Right atrium auricular region (tissue), 2 donors: Measurements from ENCODE around the gene CYP4F3. TPM values are rescaled to one million over a fixed set of nuclear protein-coding genes. Genes with fewer than 3 reads are reported as not detected.
"Not testable (repeated sequence)": the region's sequence is repeated elsewhere in the genome, so short reads cannot be mapped to it uniquely, and the experiment has no call there.

Source experiments
- DNase-seq: peaks from one replicate; pipeline ENCODE4 v3.0.0-alpha.2; 2019; ENCODE audit warnings: low spot score
- H3K27ac ChIP-seq, 2 donors: fragments of 200-600 bp; sonication (generic); 1 replicate in 1 of 2; 2 replicates in 1 of 2; pipeline ENCODE4 v1.5.1; 2016 to 2019
- H3K27me3 ChIP-seq, 2 donors: fragments of 200-600 bp; sonication (generic); one replicate each; pipeline versions ENCODE4 v1.5.1 to v1.6.0; 2017 to 2019
- H3K36me3 ChIP-seq: fragments of 200-600 bp; sonication (generic); one replicate; pipeline ENCODE4 v1.5.1; 2016
- H3K4me1 ChIP-seq, 2 donors: fragments of 200-600 bp; sonication (generic); one replicate each; pipeline versions ENCODE4 v1.5.1 to v1.6.0; 2017 to 2019
- H3K4me3 ChIP-seq, 2 donors: fragments of 200-600 bp; sonication (generic); 1 replicate in 1 of 2; 2 replicates in 1 of 2; pipeline ENCODE4 v1.5.1; 2017 to 2019; ENCODE audit warnings: mild to moderate bottlenecking in 1 of 2, moderate library complexity in 1 of 2
- H3K9me3 ChIP-seq, 2 donors: fragments of 200-600 bp; sonication (generic); one replicate each; pipeline ENCODE4 v1.5.1; 2019
- total RNA-seq, 2 donors: library from RNA; depleted of rRNA; stranded (reverse); fragments of >200 nt; gene quantifications; one replicate each; pipeline ENCODE4 v1.1.0, GENCODE V29; 2016
- TF ChIP-seq, protein P1 (sequence below), 2 donors: fragments of 200-600 bp; sonication (generic); IDR thresholded peaks; one replicate each; pipeline ENCODE4 v1.5.1; 2019; ENCODE audit warnings: antibody characterized with exemption in 2 of 2

Gene CYP4F3
- total RNA-seq, 2 donors from 2014 or later = 0.15 TPM; not detected in 1

DNA sequence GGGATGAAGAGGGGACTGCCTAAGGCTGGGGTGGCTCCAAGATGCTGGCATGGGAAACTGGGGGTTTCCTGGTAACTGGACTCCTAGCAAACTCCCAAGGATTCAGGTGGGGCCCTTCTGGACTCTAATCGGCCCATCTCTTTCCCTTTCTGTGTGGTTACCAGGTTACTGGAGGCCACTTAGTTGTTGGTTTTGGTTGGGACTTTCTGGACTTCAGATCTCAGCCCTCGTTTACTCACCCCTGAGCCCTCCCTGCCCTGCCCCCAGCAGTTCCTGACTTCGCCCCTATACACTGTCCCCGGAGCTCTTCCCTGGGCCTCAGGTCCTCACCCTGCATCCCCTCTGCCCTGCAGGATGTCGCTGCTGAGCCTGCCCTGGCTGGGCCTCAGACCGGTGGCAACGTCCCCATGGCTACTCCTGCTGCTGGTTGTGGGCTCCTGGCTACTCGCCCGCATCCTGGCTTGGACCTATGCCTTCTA lies 32.5 kb downstream of the CYP4F3 start:
- TF ChIP-seq, protein P1, sequence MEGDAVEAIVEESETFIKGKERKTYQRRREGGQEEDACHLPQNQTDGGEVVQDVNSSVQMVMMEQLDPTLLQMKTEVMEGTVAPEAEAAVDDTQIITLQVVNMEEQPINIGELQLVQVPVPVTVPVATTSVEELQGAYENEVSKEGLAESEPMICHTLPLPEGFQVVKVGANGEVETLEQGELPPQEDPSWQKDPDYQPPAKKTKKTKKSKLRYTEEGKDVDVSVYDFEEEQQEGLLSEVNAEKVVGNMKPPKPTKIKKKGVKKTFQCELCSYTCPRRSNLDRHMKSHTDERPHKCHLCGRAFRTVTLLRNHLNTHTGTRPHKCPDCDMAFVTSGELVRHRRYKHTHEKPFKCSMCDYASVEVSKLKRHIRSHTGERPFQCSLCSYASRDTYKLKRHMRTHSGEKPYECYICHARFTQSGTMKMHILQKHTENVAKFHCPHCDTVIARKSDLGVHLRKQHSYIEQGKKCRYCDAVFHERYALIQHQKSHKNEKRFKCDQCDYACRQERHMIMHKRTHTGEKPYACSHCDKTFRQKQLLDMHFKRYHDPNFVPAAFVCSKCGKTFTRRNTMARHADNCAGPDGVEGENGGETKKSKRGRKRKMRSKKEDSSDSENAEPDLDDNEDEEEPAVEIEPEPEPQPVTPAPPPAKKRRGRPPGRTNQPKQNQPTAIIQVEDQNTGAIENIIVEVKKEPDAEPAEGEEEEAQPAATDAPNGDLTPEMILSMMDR (IDR thresholded peaks at IDR 0.05) = no peak
- Histone ChIP-seq H3K9me3 (no peaks in the 10 kb centered on the region), H3K36me3 (no peaks in the 10 kb centered on the region), H3K4me3 (peak overlapping the region in 1 of 2 donors; percentile 19), H3K4me1 (peaks cover 0 to 14% of the 10 kb centered on the region in 2 donors), H3K27ac (peak overlapping the region; percentile 63 to 68), H3K27me3 (no peaks in the 10 kb centered on the region)
- DNase-seq = no peak

DNA sequence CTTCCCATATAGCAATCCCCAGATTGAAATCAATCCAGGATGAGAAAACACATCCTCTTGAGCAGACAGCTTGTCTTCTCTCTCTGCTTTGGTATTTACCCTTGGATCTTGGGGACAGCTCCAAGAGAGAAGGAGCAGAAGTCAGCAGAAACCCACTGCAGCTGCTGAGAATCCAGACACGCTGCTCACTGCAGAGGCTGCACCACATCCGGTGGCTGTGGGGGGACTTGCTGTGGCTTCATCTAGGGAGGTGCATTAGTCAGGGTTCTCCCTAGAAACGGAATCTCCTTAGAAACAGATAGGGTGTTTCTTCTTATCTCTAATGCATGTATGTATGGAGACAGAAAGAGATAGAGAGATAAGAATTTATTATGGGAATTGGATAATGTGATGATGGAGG lies 34.9 kb downstream of the CYP4F3 start:
- Histone ChIP-seq H3K4me1 (peaks cover 0 to 14% of the 10 kb centered on the region in 2 donors), H3K4me3 (no peak overlapping the region), H3K27me3 (no peaks in the 10 kb centered on the region), H3K36me3 (no peaks in the 10 kb centered on the region), H3K27ac (no peak overlapping the region), H3K9me3 (no peaks in the 10 kb centered on the region)
- TF ChIP-seq, protein P1 (IDR thresholded peaks at IDR 0.05) = no peak
- no peak for DNase-seq

DNA sequence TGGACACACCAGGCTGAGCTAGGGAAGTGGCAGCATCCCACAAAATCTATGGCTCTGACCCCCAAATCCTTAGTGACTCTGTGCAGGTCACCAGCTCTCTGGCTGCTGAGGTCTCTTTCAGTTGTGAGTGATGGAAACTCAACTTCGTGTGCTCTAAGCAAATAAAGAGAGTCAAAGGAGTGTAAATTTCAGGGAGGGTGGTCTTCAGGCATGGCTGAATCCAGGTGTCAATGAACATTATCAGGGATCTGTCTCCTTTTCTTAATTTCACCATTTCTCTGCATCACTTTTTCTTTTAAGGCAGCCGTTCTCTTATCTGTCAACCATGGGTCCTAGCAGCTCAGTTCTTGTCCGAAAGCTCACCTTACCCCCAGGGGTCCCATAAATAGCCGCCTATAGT lies 38.4 kb downstream of the CYP4F3 start:
- no peaks in the 10 kb centered on the region for H3K4me1 ChIP-seq
- TF ChIP-seq, protein P1 (IDR thresholded peaks at IDR 0.05) = no peak
- H3K36me3 ChIP-seq = no peaks in the 10 kb centered on the region
- H3K4me3 ChIP-seq = no peak overlapping the region
- DNase-seq = no peak
- no peaks in the 10 kb centered on the region for H3K9me3 ChIP-seq
- no peaks in the 10 kb centered on the region for H3K27me3 ChIP-seq
- H3K27ac ChIP-seq = no peak overlapping the region

DNA sequence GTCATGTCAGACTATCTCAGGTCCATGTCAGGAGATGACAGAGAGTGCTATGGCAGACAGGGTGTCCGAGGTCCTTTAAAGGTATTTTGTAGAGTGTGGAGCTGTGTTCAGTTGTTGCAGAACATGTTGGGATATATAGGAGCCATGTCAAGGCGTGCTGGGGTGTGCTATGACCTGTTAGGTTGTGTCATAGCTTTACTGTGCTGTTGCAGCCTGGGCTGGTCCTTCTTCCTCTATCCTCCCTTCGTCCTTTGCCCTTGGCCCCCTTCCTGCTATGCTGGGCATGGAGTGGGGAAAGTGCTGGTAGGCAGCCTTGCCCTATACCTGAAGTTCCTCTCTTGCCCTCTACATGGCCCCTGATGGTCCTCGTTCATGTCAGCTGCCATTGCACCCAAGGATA lies 39.2 kb downstream of the CYP4F3 start:
- H3K9me3 ChIP-seq, H3K4me3 ChIP-seq, DNase-seq, H3K4me1 ChIP-seq, H3K27ac ChIP-seq, H3K27me3 ChIP-seq, H3K36me3 ChIP-seq: not testable (repeated sequence)

DNA sequence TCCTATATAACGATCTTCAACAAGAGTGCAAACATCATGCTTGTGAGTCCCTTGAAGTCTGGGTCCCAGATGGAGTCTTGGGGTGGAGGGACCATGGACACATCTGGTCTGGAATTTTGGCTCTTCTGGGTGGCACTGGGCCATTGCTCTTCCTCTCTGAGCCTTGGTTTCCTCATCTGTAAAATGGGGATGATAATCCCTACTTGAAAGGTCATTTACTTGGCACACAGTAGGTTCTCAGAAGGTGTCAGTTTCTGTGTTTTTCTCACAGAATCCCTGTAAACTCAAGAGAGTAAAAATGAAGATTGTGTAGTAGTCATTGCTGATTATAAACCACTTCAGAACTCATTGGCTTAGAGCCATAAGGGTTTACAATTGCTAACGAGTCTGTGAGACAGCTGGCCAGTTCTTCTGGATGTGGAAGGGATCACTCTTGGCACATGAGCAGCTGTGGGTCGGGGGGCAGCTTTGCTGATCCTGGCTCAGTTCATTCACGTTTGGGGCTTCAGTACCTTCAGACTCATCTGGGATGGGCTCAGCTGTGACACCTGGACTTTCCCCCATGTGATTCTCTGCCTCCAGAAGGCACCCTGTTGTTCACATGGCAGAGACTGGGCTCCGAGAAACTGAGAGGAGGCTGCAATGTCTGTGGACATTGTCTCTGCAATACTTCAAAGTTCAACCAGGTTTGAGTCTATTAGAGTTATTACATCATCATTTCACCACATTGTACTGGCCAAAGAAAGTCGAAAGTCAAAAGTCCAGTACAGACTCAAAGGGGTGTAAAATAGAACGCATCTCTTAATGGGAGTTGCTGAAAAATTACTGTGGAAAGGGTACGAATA lies 40.0 kb downstream of the CYP4F3 start:
- H3K4me1 ChIP-seq = no peaks in the 10 kb centered on the region
- TF ChIP-seq, protein P1 (IDR thresholded peaks at IDR 0.05) = no peak
- H3K9me3 ChIP-seq = no peaks in the 10 kb centered on the region
- no peak for DNase-seq
- H3K27me3 ChIP-seq = no peaks in the 10 kb centered on the region
- no peaks in the 10 kb centered on the region for H3K36me3 ChIP-seq
- no peak overlapping the region for H3K27ac ChIP-seq
- no peak overlapping the region for H3K4me3 ChIP-seq

DNA sequence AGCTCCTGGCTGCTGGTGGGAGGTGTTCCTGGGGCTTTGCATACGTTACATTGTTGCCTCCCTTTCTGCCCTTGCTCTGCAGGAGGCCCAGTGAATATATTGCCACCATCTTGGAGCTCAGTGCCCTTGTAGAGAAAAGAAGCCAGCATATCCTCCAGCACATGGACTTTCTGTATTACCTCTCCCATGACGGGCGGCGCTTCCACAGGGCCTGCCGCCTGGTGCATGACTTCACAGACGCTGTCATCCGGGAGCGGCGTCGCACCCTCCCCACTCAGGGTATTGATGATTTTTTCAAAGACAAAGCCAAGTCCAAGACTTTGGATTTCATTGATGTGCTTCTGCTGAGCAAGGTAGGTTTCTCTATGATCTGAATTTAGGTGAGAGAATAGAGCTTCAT lies 42.7 kb downstream of the CYP4F3 start:
- TF ChIP-seq, protein P1 (IDR thresholded peaks at IDR 0.05) = no peak
- peaks cover 3 to 12% of the 10 kb centered on the region in 2 donors for H3K9me3 ChIP-seq
- no peaks in the 10 kb centered on the region for H3K36me3 ChIP-seq
- no peak for DNase-seq
- H3K4me1 ChIP-seq = no peaks in the 10 kb centered on the region
- H3K27ac ChIP-seq = no peak overlapping the region
- no peaks in the 10 kb centered on the region for H3K27me3 ChIP-seq
- H3K4me3 ChIP-seq = no peak overlapping the region
